HG03108 (cell line): ENCODE results near the gene EXOC3L1.

Source experiments
- ATAC-seq: cut with Tn5 transposase; IDR thresholded peaks from one replicate; pipeline ENCODE4 v1.9.1; 2021; ENCODE audit warnings: moderate library complexity; ENCODE audit not compliant: unreplicated experiment

Gene EXOC3L1

GRCh38 chr16:67216612-67217490 is 26.9 kb upstream of the EXOC3L1 start:
- no peak for ATAC-seq

- no peak for ATAC-seq
These were observed 25.8 kb upstream of the EXOC3L1 start for GRCh38 chr16:67215706-67216105.

GRCh38 chr16:67213197-67214019 is 23.5 kb upstream of the EXOC3L1 start:
- no peak for ATAC-seq

GRCh38 chr16:67212766-67213165 is 22.8 kb upstream of the EXOC3L1 start:
- ATAC-seq, result no peak

GRCh38 chr16:67211674-67212073 is 21.7 kb upstream of the EXOC3L1 start:
- ATAC-seq, result no peak

GRCh38 chr16:67210069-67210937 is 20.4 kb upstream of the EXOC3L1 start:
- no peak for ATAC-seq

GRCh38 chr16:67209565-67209964 is 19.6 kb upstream of the EXOC3L1 start:
- ATAC-seq, result no peak

- ATAC-seq, result no peak
These were observed 18.4 kb upstream of the EXOC3L1 start for GRCh38 chr16:67208154-67208896.

- ATAC-seq, result no peak
These were observed 17.5 kb upstream of the EXOC3L1 start for GRCh38 chr16:67207249-67208091.

- no peak for ATAC-seq
These were observed 16.9 kb upstream of the EXOC3L1 start for GRCh38 chr16:67206838-67207248.

- ATAC-seq, result no peak
These were observed 16.3 kb upstream of the EXOC3L1 start for GRCh38 chr16:67206129-67206837.

GRCh38 chr16:67204076-67204475 is 14.1 kb upstream of the EXOC3L1 start:
- ATAC-seq, result no peak

GRCh38 chr16:67202956-67203493 is 13.1 kb upstream of the EXOC3L1 start:
- no peak for ATAC-seq

GRCh38 chr16:67202426-67202825 is 12.5 kb upstream of the EXOC3L1 start:
- no peak for ATAC-seq

GRCh38 chr16:67201411-67202345 is 11.7 kb upstream of the EXOC3L1 start:
- no peak for ATAC-seq

GRCh38 chr16:67200491-67200890 is 10.6 kb upstream of the EXOC3L1 start:
- no peak for ATAC-seq

- ATAC-seq, result no peak
These were observed 9.9 kb upstream of the EXOC3L1 start for GRCh38 chr16:67199808-67200198.
